ENCODE data around the gene NTHL1.

Gene NTHL1

GRCh38 chr16:2044541-2044940 is 3.1 kb downstream of the NTHL1 start:
- no peak overlapping the region for H3K4me3 Mint-ChIP-seq
- H3K36me3 Mint-ChIP-seq (ENCODE audit: low read depth), result no peaks in the 10 kb centered on the region
- H3K27ac Mint-ChIP-seq, result peak overlapping the region in 1 of 3 experiments; percentile 37
- TF ChIP-seq, protein P1, sequence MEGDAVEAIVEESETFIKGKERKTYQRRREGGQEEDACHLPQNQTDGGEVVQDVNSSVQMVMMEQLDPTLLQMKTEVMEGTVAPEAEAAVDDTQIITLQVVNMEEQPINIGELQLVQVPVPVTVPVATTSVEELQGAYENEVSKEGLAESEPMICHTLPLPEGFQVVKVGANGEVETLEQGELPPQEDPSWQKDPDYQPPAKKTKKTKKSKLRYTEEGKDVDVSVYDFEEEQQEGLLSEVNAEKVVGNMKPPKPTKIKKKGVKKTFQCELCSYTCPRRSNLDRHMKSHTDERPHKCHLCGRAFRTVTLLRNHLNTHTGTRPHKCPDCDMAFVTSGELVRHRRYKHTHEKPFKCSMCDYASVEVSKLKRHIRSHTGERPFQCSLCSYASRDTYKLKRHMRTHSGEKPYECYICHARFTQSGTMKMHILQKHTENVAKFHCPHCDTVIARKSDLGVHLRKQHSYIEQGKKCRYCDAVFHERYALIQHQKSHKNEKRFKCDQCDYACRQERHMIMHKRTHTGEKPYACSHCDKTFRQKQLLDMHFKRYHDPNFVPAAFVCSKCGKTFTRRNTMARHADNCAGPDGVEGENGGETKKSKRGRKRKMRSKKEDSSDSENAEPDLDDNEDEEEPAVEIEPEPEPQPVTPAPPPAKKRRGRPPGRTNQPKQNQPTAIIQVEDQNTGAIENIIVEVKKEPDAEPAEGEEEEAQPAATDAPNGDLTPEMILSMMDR (IDR thresholded peaks at IDR 0.05; ENCODE audit: unreplicated experiment in 3 of 3), result no peak
- peaks cover 18% of the 10 kb centered on the region for H3K4me1 Mint-ChIP-seq
- H3K9me3 Mint-ChIP-seq, result no peaks in the 10 kb centered on the region
- no peaks in the 10 kb centered on the region for H3K27me3 Mint-ChIP-seq (ENCODE audit: low read depth)

DNA sequence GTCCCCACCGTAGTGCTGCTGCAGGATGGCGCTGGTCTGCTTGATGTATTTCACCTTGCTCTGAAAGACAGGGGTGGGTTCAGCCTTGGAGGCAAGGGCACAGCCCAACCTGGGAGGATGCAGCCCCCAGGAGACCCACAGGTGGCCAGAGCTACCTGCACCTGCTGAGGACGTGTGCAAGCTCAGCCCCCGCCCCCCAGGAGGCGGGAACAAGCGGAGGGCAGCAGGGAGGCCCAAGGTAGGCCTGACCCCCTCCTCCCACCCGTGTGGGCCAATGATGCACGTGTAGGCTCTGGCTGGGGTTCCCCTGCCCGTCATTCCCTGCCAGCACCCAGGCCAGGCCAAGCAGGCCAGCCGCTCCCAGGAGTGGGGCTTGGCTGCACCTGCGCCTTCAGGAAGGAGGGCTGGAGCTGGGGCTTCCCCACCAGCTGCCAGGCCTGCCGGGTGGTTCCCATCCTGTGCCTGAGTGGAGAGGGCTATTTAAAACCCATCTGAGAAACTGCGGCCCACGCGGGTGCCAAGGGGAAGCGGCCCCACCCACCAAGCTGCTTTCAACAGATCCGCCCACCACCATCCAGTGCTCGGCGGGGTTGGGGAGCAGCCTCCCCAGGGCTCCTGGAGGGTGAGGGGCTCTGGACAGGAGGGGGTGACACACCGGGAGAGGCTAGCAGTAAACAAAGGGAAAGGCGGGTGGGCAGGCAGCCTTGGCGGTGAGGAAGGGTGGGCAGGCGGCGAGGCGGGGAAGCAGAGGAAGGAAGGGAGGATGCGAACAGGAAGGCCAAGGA is 3.8 kb downstream of the NTHL1 start:
- H3K36me3 Mint-ChIP-seq (ENCODE audit: low read depth), result no peaks in the 10 kb centered on the region
- H3K9me3 Mint-ChIP-seq, result no peaks in the 10 kb centered on the region
- H3K4me1 Mint-ChIP-seq, result peaks cover 25% of the 10 kb centered on the region
- H3K27me3 Mint-ChIP-seq (ENCODE audit: low read depth), result no peaks in the 10 kb centered on the region
- TF ChIP-seq, protein P1 (IDR thresholded peaks at IDR 0.05; ENCODE audit: unreplicated experiment in 3 of 3), result no peak
- H3K4me3 Mint-ChIP-seq, result no peak overlapping the region
- no peak overlapping the region for H3K27ac Mint-ChIP-seq

- peak overlapping the region; percentile 40 to 63 (median 60) for H3K27ac Mint-ChIP-seq
These were observed 4.5 kb downstream of the NTHL1 start for GRCh38 chr16:2042986-2043666.

DNA sequence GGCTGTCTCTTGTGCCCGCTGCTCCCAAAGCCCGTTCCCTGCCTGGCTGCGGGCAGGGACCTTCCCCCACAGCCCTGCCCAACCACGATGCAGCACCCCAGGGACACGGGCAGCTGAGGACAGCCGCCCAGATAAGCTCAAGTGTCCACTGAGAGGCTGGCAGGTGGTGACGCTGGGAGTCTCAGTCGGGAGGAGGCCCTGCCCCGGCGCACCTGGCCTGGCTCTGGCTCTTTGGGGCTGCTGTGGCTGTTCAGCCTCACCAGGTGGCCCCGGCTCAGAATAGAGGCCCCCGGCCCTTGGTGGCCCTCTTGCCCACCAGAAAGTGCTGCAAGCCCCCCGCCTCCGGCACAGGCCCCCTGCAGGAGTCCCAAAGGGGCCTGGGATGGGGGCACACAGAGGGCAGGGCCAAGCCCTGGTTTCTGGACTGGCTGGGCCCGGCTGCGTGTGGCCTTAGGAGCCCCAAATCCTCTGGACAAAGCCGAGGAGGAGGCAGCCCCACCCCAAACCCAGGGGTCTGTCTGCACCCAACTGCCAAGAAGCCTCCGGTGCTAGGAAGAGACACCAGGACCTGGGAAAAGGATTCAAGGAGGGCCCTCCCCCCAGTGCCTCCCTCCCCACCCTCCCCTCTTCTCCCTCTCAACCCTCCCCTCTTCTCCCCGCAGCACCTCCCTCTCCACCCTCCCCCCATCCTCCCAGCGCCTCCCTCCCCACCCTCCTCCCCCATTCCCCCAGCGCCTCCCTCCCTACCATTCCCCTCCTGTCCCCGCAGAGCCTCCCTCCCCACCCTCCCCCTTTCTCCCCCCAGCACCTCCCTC is 5.3 kb downstream of the NTHL1 start:
- Mint-ChIP-seq H3K27me3 (ENCODE audit: low read depth) (no peaks in the 10 kb centered on the region), H3K9me3 (no peaks in the 10 kb centered on the region), H3K36me3 (ENCODE audit: low read depth) (no peaks in the 10 kb centered on the region), H3K4me3 (no peak overlapping the region), H3K4me1 (peaks cover 37% of the 10 kb centered on the region), H3K27ac (peak overlapping the region; percentile 40 to 80 (median 63))
- TF ChIP-seq, protein P1 (IDR thresholded peaks at IDR 0.05; ENCODE audit: unreplicated experiment in 3 of 3), result no peak

More at GRCh38 chr16:2042986-2043666, 4.5 kb downstream of the NTHL1 start:
- Mint-ChIP-seq H3K36me3 (ENCODE audit: low read depth) (no peaks in the 10 kb centered on the region), H3K4me3 (peak overlapping the region; percentile 4 to 62 (median 40)), H3K27me3 (ENCODE audit: low read depth) (no peaks in the 10 kb centered on the region), H3K9me3 (no peaks in the 10 kb centered on the region), H3K4me1 (peaks cover 30% of the 10 kb centered on the region)
- TF ChIP-seq, protein P1 (IDR thresholded peaks at IDR 0.05; ENCODE audit: unreplicated experiment in 3 of 3), result no peak

DNA sequence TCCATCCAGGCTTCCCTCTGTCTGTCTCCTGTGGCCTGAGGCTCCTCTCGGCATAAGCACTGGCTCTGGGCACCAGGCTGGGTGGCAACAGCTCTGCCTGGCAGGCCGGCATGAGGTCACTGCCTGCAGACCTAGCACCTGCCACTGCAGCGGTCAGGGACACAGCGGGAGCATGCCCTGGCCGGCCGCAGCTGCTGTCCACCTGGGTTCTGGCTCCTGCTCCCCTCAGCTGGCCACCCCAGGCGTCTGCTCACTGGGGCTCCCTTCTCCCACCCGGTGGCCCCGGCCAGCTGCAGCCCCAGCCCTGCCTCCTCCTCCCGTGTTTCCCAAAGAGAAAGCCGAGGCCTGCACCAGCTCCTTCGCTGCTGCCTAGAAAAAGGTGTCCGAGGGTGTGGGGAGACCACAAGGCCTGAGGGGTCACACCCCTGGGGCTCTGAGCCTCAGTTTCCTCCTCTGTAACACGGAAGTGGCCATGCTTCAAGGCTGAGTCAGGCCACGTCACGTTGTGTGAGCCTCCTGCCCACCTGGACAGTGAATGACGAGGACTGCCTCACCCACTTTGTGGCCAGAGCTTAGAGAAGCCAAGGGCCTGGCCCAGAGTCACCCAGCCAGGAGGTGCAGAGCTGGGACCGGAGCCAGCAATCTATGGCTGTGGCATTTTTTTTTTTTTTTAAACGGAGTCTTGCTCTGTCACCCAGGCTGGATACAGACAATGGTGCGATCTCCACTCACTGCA is 6.7 kb downstream of the NTHL1 start:
- Mint-ChIP-seq H3K9me3 (no peaks in the 10 kb centered on the region), H3K27ac (peak overlapping the region in 1 of 3 experiments; percentile 100), H3K27me3 (ENCODE audit: low read depth) (no peaks in the 10 kb centered on the region), H3K4me1 (peaks cover 28% of the 10 kb centered on the region), H3K36me3 (ENCODE audit: low read depth) (no peaks in the 10 kb centered on the region), H3K4me3 (no peak overlapping the region)
- TF ChIP-seq, protein P1 (IDR thresholded peaks at IDR 0.05; ENCODE audit: unreplicated experiment in 3 of 3), result no peak

Data from nephron (organoid).